Aorta (tissue), 5 donors: ENCODE measurements around the gene KCNMA1. TPM values are rescaled to one million over a fixed set of nuclear protein-coding genes. Genes with fewer than 3 reads are reported as not detected.

Experiments used
- ATAC-seq: fragments of 200-7000 bp; cut with Tn5 transposase; one replicate; pipeline ENCODE4 v1.9.1; 2022; ENCODE audit warnings: moderate library complexity; ENCODE audit not compliant: low FRiP score
- DNase-seq, 2 donors: peaks; one replicate each; pipeline ENCODE4 v3.0.0-alpha.2; 2020
- H3K27ac ChIP-seq, 2 donors: one replicate each; pipeline ENCODE4 v1.5.1; 2013; ENCODE audit warnings: low read length in 2 of 2, mild to moderate bottlenecking in 2 of 2, moderate library complexity in 2 of 2, control low read depth in 1 of 2, inconsistent platforms in 1 of 2, low read depth in 1 of 2
- H3K27me3 ChIP-seq, 2 donors: one replicate each; pipeline ENCODE4 v1.6.1; 2013; ENCODE audit warnings: control low read depth in 1 of 2, low read length in 1 of 2, mild to moderate bottlenecking in 1 of 2, moderate library complexity in 1 of 2; ENCODE audit not compliant: insufficient read depth in 2 of 2, control insufficient read depth in 1 of 2
- H3K36me3 ChIP-seq, 2 donors: one replicate each; pipeline ENCODE4 v1.6.1; 2013; ENCODE audit warnings: control low read depth in 1 of 2, low read length in 1 of 2, mild to moderate bottlenecking in 1 of 2; ENCODE audit not compliant: insufficient read depth in 2 of 2, control insufficient read depth in 1 of 2
- H3K4me1 ChIP-seq, 2 donors: one replicate each; pipeline ENCODE4 v1.6.1; 2013; ENCODE audit warnings: low read length in 2 of 2, control low read depth in 1 of 2, mild to moderate bottlenecking in 1 of 2, moderate library complexity in 1 of 2; ENCODE audit not compliant: insufficient read depth in 2 of 2, control insufficient read depth in 1 of 2
- H3K4me3 ChIP-seq, 2 donors: one replicate each; pipeline ENCODE4 v1.5.1; 2013; ENCODE audit warnings: low read length in 2 of 2, control low read depth in 1 of 2, mild to moderate bottlenecking in 1 of 2
- H3K9me3 ChIP-seq: one replicate; pipeline ENCODE4 v1.6.1; 2013; ENCODE audit warnings: mild to moderate bottlenecking, low read length; ENCODE audit not compliant: control insufficient read depth
- WGBS, 2 donors: extraction: QIAGEN DNeasy Blood & Tissue Kit; methylation state at CpG; one replicate each; pipeline ENCODE4 v1.1.7; 2013; 5-methylcytosine and 5-hydroxymethylcytosine counted together
- intact Hi-C, 2 donors: fragments of 100-400 bp; cut with DNase I; formaldehyde crosslinking; loops; one replicate each; pipeline versions ENCODE4 v1.14.2 to v1.15.0; 2022
- polyA plus RNA-seq, 2 donors: library from polyadenylated mRNA; stranded (reverse); fragments of 200-250 nt; gene quantifications; one replicate each; pipeline ENCODE4 v1.2.3, GENCODE V29; 2013
- total RNA-seq, 2 donors: library from RNA; stranded (reverse); fragmentation: NEBNext Ultra II Directional; extraction: Animal tissue kit (Norgen Biotek cat#: 25700); gene quantifications; one replicate each; pipeline ENCODE4 v1.2.1, GENCODE V29; 2021
- donor health status: healthy with polysubstance abuse.
- donor health status: Bipolar disorder and iron deficiency.
- donor health status: DM: no; HTN: no; CAD: no.
- donor health status: DM: no; HTN: no; CAD: no.
- donor health status: DM: yes; HTN: yes; CAD: no.

The KCNMA1 gene
- total and polyA plus RNA-seq, 4 donors = 36.8 to 163 (median 125) TPM

GRCh38 chr10:77004917-77005564 lies 632.6 kb downstream of the KCNMA1 start:
- DNase-seq = no peak
- Histone ChIP-seq H3K36me3 (peaks cover 0 to 11% of the 10 kb centered on the region in 2 donors), H3K9me3 (peaks cover 1% of the 10 kb centered on the region), H3K4me3 (no peak overlapping the region), H3K4me1 (no peaks in the 10 kb centered on the region), H3K27me3 (no peaks in the 10 kb centered on the region), H3K27ac (no peak overlapping the region)
- peak; percentile 88 for ATAC-seq
- WGBS, 2 donors = 50 to 52% methylated on average over 3 of the region's 3 CpGs
- intact Hi-C loops = no loop called here

- Histone ChIP-seq H3K27ac (no peak overlapping the region), H3K27me3 (no peaks in the 10 kb centered on the region), H3K4me3 (no peak overlapping the region), H3K4me1 (no peaks in the 10 kb centered on the region), H3K9me3 (peaks cover 1% of the 10 kb centered on the region), H3K36me3 (peaks cover 0 to 6% of the 10 kb centered on the region in 2 donors)
- DNase-seq (no peak), ATAC-seq (no peak)
- 48 to 81% methylated on average over 2 of the region's 2 CpGs for WGBS, 2 donors
- intact Hi-C loops = no loop called here
Measured at GRCh38 chr10:77002872-77003271, 634.7 kb downstream of the KCNMA1 start.

- 90 to 91% methylated on average over 12 of the region's 12 CpGs for WGBS, 2 donors
- no peak for ATAC-seq
- no peaks in the 10 kb centered on the region for H3K9me3 ChIP-seq
- H3K27ac ChIP-seq = no peak overlapping the region
- no peak overlapping the region for H3K4me3 ChIP-seq
- no peaks in the 10 kb centered on the region for H3K4me1 ChIP-seq
- DNase-seq = no peak
- H3K27me3 ChIP-seq = no peaks in the 10 kb centered on the region
- H3K36me3 ChIP-seq = no peaks in the 10 kb centered on the region
- intact Hi-C loops = no loop called here
Measured at GRCh38 chr10:77001206-77001605, 636.4 kb downstream of the KCNMA1 start.

- intact Hi-C loops = no loop called here
- H3K27ac ChIP-seq = no peak overlapping the region
- WGBS, 2 donors = 64 to 73% methylated on average over 2 of the region's 2 CpGs
- DNase-seq = no peak
- no peak for ATAC-seq
- no peaks in the 10 kb centered on the region for H3K27me3 ChIP-seq
- H3K4me3 ChIP-seq = no peak overlapping the region
- no peaks in the 10 kb centered on the region for H3K9me3 ChIP-seq
- no peaks in the 10 kb centered on the region for H3K4me1 ChIP-seq
- H3K36me3 ChIP-seq = peaks cover 2 to 5% of the 10 kb centered on the region in 2 donors
Measured at GRCh38 chr10:76998451-76998850, 639.2 kb downstream of the KCNMA1 start.

GRCh38 chr10:76997631-76998030 lies 640.0 kb downstream of the KCNMA1 start:
- DNase-seq (no peak), ATAC-seq (no peak)
- H3K27ac ChIP-seq = no peak overlapping the region
- H3K9me3 ChIP-seq = no peaks in the 10 kb centered on the region
- H3K36me3 ChIP-seq = peaks cover 2 to 5% of the 10 kb centered on the region in 2 donors
- whole genome bisulfite sequencing, 2 donors = 95 to 97% methylated on average over 3 of the region's 3 CpGs
- no peaks in the 10 kb centered on the region for H3K27me3 ChIP-seq
- no peaks in the 10 kb centered on the region for H3K4me1 ChIP-seq
- intact Hi-C loops = no loop called here
- H3K4me3 ChIP-seq = no peak overlapping the region

- no peak for ATAC-seq
- intact Hi-C loops = no loop called here
- no peaks in the 10 kb centered on the region for H3K27me3 ChIP-seq
- H3K4me3 ChIP-seq = no peak overlapping the region
- peaks cover 4 to 14% of the 10 kb centered on the region in 2 donors for H3K4me1 ChIP-seq
- H3K27ac ChIP-seq = no peak overlapping the region
- peaks cover 2 to 5% of the 10 kb centered on the region in 2 donors for H3K36me3 ChIP-seq
- H3K9me3 ChIP-seq = no peaks in the 10 kb centered on the region
- 93 to 96% methylated on average over 11 of the region's 11 CpGs for WGBS, 2 donors
- no peak for DNase-seq
Measured at GRCh38 chr10:76995023-76995422, 642.6 kb downstream of the KCNMA1 start.

GRCh38 chr10:76993213-76993612 lies 644.4 kb downstream of the KCNMA1 start:
- H3K36me3 ChIP-seq = peaks cover 2 to 5% of the 10 kb centered on the region in 2 donors
- H3K4me1 ChIP-seq = peaks cover 4 to 15% of the 10 kb centered on the region in 2 donors
- H3K27ac ChIP-seq = no peak overlapping the region
- DNase-seq = no peak
- no peak for ATAC-seq
- no peak overlapping the region for H3K4me3 ChIP-seq
- intact Hi-C loops = no loop called here
- no peaks in the 10 kb centered on the region for H3K9me3 ChIP-seq
- whole genome bisulfite sequencing, 2 donors = 94 to 100% methylated on average over 2 of the region's 2 CpGs
- H3K27me3 ChIP-seq = no peaks in the 10 kb centered on the region

- no peaks in the 10 kb centered on the region for H3K27me3 ChIP-seq
- H3K4me1 ChIP-seq = peaks cover 4 to 15% of the 10 kb centered on the region in 2 donors
- 79 to 85% methylated on average over 3 of the region's 3 CpGs for WGBS, 2 donors
- no peak for ATAC-seq
- H3K9me3 ChIP-seq = no peaks in the 10 kb centered on the region
- intact Hi-C loops = no loop called here
- no peak for DNase-seq
- H3K4me3 ChIP-seq = no peak overlapping the region
- peaks cover 2 to 5% of the 10 kb centered on the region in 2 donors for H3K36me3 ChIP-seq
- H3K27ac ChIP-seq = no peak overlapping the region
Measured at GRCh38 chr10:76992467-76992866, 645.1 kb downstream of the KCNMA1 start.

GRCh38 chr10:76991621-76992020 lies 646.0 kb downstream of the KCNMA1 start:
- DNase-seq = no peak
- Histone ChIP-seq H3K27ac (no peak overlapping the region), H3K4me3 (no peak overlapping the region), H3K27me3 (no peaks in the 10 kb centered on the region), H3K36me3 (peaks cover 2 to 5% of the 10 kb centered on the region in 2 donors), H3K4me1 (peaks cover 4 to 15% of the 10 kb centered on the region in 2 donors), H3K9me3 (no peaks in the 10 kb centered on the region)
- 6 to 44% methylated on average over 2 of the region's 2 CpGs for WGBS, 2 donors
- no peak for ATAC-seq
- intact Hi-C loops = no loop called here
